GM12864 (cell line): ENCODE data around the gene PDCL2.

Experiments used
- DNase-seq: peaks from one replicate; pipeline ENCODE4 v3.0.0-alpha.2; 2011; ENCODE audit warnings: low read depth
- H3K4me3 ChIP-seq: 2 replicates; pipeline ENCODE4 v1.5.1; 2011; ENCODE audit warnings: mild to moderate bottlenecking, low read depth, low read length, control low read depth
- CTCF ChIP-seq: IDR thresholded peaks from 2 replicates; pipeline ENCODE4 v1.5.1; 2011; ENCODE audit warnings: low read depth, mild to moderate bottlenecking, moderate library complexity, low read length, control low read depth, inconsistent platforms; ENCODE audit errors: missing control alignments

The PDCL2 gene

GRCh38 chr4:55543858-55544257 lies 48.2 kb downstream of the PDCL2 start:
- no peak for TF ChIP-seq CTCF
- no peak for DNase-seq
- no peak overlapping the region for H3K4me3 ChIP-seq

GRCh38 chr4:55540271-55540670 lies 51.8 kb downstream of the PDCL2 start:
- H3K4me3 ChIP-seq, result no peak overlapping the region
- no peak for TF ChIP-seq CTCF
- DNase-seq, result no peak

- H3K4me3 ChIP-seq, result no peak overlapping the region
- DNase-seq, result no peak
- no peak for TF ChIP-seq CTCF
These were observed 52.4 kb downstream of the PDCL2 start for GRCh38 chr4:55539658-55540057.

GRCh38 chr4:55538531-55538930 lies 53.5 kb downstream of the PDCL2 start:
- no peak overlapping the region for H3K4me3 ChIP-seq
- no peak for TF ChIP-seq CTCF
- no peak for DNase-seq

- H3K4me3 ChIP-seq, result no peak overlapping the region
- TF ChIP-seq CTCF, result no peak
- DNase-seq, result no peak
These were observed 57.7 kb downstream of the PDCL2 start for GRCh38 chr4:55534306-55534705.

GRCh38 chr4:55530691-55531090 lies 61.4 kb downstream of the PDCL2 start:
- no peak overlapping the region for H3K4me3 ChIP-seq
- no peak for DNase-seq
- TF ChIP-seq CTCF, result no peak

GRCh38 chr4:55530167-55530566 lies 61.9 kb downstream of the PDCL2 start:
- no peak for TF ChIP-seq CTCF
- no peak overlapping the region for H3K4me3 ChIP-seq
- no peak for DNase-seq
